ENCODE data around the gene AP1G2. TPM values are rescaled to one million over a fixed set of nuclear protein-coding genes. Genes with fewer than 3 reads are reported as not detected.

Gene AP1G2
- total RNA-seq, 1 donor from 2014 or later = 156 TPM

DNA sequence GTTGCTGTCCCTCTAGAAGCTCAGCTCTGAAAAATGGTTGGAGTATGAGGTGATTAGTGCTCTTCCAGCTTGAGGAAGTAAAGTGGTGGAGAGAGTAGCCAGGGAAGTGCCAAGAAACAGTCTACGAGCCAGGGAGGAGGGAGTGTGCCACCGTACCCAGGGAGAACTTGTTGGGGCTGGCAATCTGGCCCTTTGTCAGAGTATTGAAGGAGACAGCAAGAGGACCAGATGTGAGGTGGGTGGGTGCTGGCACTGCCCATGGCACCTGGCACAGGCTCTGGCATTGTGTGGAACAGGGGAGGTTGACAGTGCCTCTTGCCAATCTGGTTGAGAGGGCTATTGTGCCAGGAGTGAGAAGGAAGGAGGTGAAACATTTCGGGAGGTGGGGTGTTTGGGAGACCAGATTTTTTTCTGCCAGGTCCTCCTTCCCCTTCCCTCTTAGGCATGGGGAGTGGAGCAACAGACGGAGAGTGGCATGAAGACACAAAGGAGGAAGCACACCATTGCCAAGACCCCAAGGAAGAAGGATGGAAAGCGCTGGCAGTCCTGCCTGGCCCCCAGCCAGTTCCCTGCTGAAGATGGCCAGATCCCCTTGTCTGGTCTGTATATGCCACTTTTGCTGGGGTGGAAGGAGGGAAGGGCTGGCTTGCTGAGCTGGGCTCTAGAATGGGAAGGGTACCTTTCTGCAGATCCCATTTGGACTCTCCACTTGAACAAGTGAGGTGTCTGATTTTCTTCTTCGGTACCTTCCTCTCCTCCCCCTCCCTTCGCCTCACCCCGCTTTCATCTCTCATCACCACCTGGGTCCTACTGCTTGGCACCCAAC is 53.6 kb downstream of the AP1G2 start:
- no peak overlapping the region for H3K4me3 Mint-ChIP-seq
- H3K27ac Mint-ChIP-seq = no peak overlapping the region

DNA sequence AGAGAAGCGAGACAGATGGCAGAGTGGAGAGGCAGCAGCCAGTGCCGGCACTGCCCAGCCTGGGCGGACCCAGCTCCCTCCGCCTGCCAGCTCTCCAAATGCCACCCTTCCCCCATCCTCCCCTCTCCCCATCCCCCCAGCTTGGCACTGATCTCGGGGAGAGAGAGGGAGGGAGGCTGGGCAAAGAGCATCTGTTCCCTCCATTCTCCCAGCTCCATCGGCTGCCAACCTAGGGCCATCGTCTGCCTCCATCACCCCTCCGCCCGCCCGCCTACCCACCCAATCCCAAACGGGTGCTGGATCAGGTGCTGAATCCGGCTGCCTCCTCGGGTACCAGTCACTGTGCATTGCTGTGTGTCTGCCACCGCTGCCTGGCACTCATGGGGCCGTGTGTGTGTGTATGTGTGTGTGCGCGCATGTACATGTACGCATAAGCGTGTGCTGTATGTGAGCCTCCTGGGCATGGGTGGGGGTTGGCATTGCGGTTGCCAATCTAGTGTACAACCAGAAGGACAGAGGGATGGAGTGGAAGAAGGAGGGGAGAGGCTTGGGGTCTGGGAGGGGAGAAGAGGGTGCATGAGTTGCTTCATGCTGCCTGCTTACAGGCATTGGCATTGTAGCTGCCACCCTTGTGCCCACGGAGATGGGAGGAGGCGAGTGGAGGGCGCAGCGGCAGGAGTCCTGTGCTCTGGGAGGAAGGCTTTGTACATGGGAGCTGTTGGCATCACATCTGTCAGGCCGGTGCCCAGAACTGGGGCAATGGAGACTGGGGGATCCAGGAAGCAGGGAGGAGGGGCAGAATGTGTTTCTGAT is 54.4 kb downstream of the AP1G2 start:
- H3K4me3 Mint-ChIP-seq = no peak overlapping the region
- no peak for DNase-seq (ENCODE audit: extremely low spot score, unreplicated experiment)
- TF ChIP-seq, protein P1, sequence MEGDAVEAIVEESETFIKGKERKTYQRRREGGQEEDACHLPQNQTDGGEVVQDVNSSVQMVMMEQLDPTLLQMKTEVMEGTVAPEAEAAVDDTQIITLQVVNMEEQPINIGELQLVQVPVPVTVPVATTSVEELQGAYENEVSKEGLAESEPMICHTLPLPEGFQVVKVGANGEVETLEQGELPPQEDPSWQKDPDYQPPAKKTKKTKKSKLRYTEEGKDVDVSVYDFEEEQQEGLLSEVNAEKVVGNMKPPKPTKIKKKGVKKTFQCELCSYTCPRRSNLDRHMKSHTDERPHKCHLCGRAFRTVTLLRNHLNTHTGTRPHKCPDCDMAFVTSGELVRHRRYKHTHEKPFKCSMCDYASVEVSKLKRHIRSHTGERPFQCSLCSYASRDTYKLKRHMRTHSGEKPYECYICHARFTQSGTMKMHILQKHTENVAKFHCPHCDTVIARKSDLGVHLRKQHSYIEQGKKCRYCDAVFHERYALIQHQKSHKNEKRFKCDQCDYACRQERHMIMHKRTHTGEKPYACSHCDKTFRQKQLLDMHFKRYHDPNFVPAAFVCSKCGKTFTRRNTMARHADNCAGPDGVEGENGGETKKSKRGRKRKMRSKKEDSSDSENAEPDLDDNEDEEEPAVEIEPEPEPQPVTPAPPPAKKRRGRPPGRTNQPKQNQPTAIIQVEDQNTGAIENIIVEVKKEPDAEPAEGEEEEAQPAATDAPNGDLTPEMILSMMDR (conservative IDR thresholded peaks at IDR 0.05) = no peak
- H3K27me3 Mint-ChIP-seq = no peaks in the 10 kb centered on the region
- peaks cover 5% of the 10 kb centered on the region for H3K36me3 Mint-ChIP-seq
- H3K27ac Mint-ChIP-seq = no peak overlapping the region
- no peaks in the 10 kb centered on the region for H3K4me1 Mint-ChIP-seq (ENCODE audit: unreplicated experiment)
- no peaks in the 10 kb centered on the region for H3K9me3 Mint-ChIP-seq

More for the DNA sequence above, 53.6 kb downstream of the AP1G2 start:
- H3K4me1 Mint-ChIP-seq (ENCODE audit: unreplicated experiment) = peaks cover 4% of the 10 kb centered on the region
- TF ChIP-seq, protein P1 (conservative IDR thresholded peaks at IDR 0.05) = no peak
- no peaks in the 10 kb centered on the region for H3K27me3 Mint-ChIP-seq
- H3K9me3 Mint-ChIP-seq = no peaks in the 10 kb centered on the region
- H3K36me3 Mint-ChIP-seq = peaks cover 5% of the 10 kb centered on the region
- no peak for DNase-seq (ENCODE audit: extremely low spot score, unreplicated experiment)

DNA sequence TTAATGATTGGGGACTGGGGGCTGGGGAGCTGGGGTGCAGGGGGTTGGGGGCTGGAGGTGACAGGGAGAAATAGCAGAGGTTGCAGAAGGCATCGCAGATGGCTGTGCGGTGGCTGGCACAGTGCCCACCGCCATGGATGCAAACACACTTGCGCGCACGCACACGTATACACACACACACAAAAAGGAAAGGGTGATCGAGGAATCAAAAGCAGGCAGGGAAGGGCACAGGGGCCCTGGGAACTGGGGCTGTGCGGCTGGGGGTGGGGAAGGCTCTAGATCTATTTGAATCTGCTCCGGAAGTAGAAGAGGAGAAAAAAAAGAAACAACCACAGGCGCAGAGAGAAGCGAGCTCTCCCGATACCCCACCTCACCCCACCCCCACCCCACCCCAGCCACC is 55.4 kb downstream of the AP1G2 start:
- H3K4me3 Mint-ChIP-seq = no peak overlapping the region
- no peaks in the 10 kb centered on the region for H3K4me1 Mint-ChIP-seq (ENCODE audit: unreplicated experiment)
- no peak overlapping the region for H3K27ac Mint-ChIP-seq
- H3K9me3 Mint-ChIP-seq = no peaks in the 10 kb centered on the region
- DNase-seq (ENCODE audit: extremely low spot score, unreplicated experiment) = no peak
- no peaks in the 10 kb centered on the region for H3K27me3 Mint-ChIP-seq
- TF ChIP-seq, protein P1 (conservative IDR thresholded peaks at IDR 0.05) = no peak
- H3K36me3 Mint-ChIP-seq = peaks cover 5% of the 10 kb centered on the region

Other genes starting within 250 kb of the AP1G2 start
- 202 and 337 TPM in 2 replicates for gene PABPN1, start 246.3 kb downstream of the AP1G2 start, total RNA-seq (ENCODE audit: low replicate concordance)
- gene SLC22A17, start 214.9 kb downstream of the AP1G2 start, total RNA-seq (ENCODE audit: low replicate concordance) = 16.8 and 52.5 TPM in 2 replicates
- gene EFS, start 202.6 kb downstream of the AP1G2 start, total RNA-seq (ENCODE audit: low replicate concordance) = 41.0 and 59.3 TPM in 2 replicates
- not detected in 2 replicates for gene IL25, start 195.0 kb downstream of the AP1G2 start, total RNA-seq (ENCODE audit: low replicate concordance)
- gene CMTM5, start 190.7 kb downstream of the AP1G2 start, total RNA-seq (ENCODE audit: low replicate concordance) = 0.19 TPM in 1 of 2 replicates, not detected in the other
- gene MYH6, start 159.5 kb downstream of the AP1G2 start, total RNA-seq (ENCODE audit: low replicate concordance) = 0.24 and 0.50 TPM in 2 replicates
- gene MYH7, start 132.1 kb downstream of the AP1G2 start, total RNA-seq (ENCODE audit: low replicate concordance) = 0.14 TPM in 1 of 2 replicates, not detected in the other
- 36.5 and 51.1 TPM in 2 replicates for gene NGDN, start 98.1 kb downstream of the AP1G2 start, total RNA-seq (ENCODE audit: low replicate concordance)
- 5.6 and 11.1 TPM in 2 replicates for gene ZFHX2, start 16.0 kb downstream of the AP1G2 start, total RNA-seq (ENCODE audit: low replicate concordance)
- 14.3 and 16.4 TPM in 2 replicates for gene THTPA, start 11.5 kb downstream of the AP1G2 start, total RNA-seq (ENCODE audit: low replicate concordance)
- gene JPH4, start 11.0 kb upstream of the AP1G2 start, total RNA-seq (ENCODE audit: low replicate concordance) = 0.33 and 8.3 TPM in 2 replicates
- gene DHRS2, start 68.6 kb upstream of the AP1G2 start, total RNA-seq (ENCODE audit: low replicate concordance) = 1.4 and 3.3 TPM in 2 replicates

All from type B pancreatic cell (in vitro differentiated cells).